ENCODE results near the gene PPP1R13B.

Gene PPP1R13B

GRCh38 chr14:103685276-103686211, 161.8 kb downstream of the PPP1R13B start:
- no peak overlapping the region for H3K27ac ChIP-seq (ENCODE audit: low read depth in 2 of 2, low read length in 2 of 2)
- peaks cover 60 to 67% of the 10 kb centered on the region in 2 donors for H3K36me3 ChIP-seq (ENCODE audit: control insufficient read depth in 2 of 2, insufficient read depth in 2 of 2, low read length in 2 of 2)
- no peak overlapping the region for H3K4me3 ChIP-seq (ENCODE audit: low read length in 2 of 2)
- H3K27me3 ChIP-seq (ENCODE audit: control insufficient read depth in 2 of 2, insufficient read depth in 2 of 2, low read length in 2 of 2): no peaks in the 10 kb centered on the region
- no peak overlapping the region for H3K9ac ChIP-seq (ENCODE audit: low read depth in 1 of 2, low read length in 2 of 2)
- no peaks in the 10 kb centered on the region for H3K9me3 ChIP-seq (ENCODE audit: control insufficient read depth in 2 of 2, low read length in 2 of 2)
- H3K4me1 ChIP-seq (ENCODE audit: control insufficient read depth in 2 of 2, insufficient read depth in 2 of 2, low read length in 2 of 2): no peaks in the 10 kb centered on the region

GRCh38 chr14:103684871-103685270, 162.5 kb downstream of the PPP1R13B start:
- Histone ChIP-seq H3K9me3 (ENCODE audit: control insufficient read depth in 2 of 2, low read length in 2 of 2) (no peaks in the 10 kb centered on the region), H3K9ac (ENCODE audit: low read depth in 1 of 2, low read length in 2 of 2) (no peak overlapping the region), H3K4me3 (ENCODE audit: low read length in 2 of 2) (no peak overlapping the region), H3K27me3 (ENCODE audit: control insufficient read depth in 2 of 2, insufficient read depth in 2 of 2, low read length in 2 of 2) (no peaks in the 10 kb centered on the region), H3K4me1 (ENCODE audit: control insufficient read depth in 2 of 2, insufficient read depth in 2 of 2, low read length in 2 of 2) (no peaks in the 10 kb centered on the region), H3K27ac (ENCODE audit: low read depth in 2 of 2, low read length in 2 of 2) (no peak overlapping the region), H3K36me3 (ENCODE audit: control insufficient read depth in 2 of 2, insufficient read depth in 2 of 2, low read length in 2 of 2) (peaks cover 64 to 67% of the 10 kb centered on the region in 2 donors)

- H3K9ac ChIP-seq (ENCODE audit: low read depth in 1 of 2, low read length in 2 of 2): no peak overlapping the region
- H3K36me3 ChIP-seq (ENCODE audit: control insufficient read depth in 2 of 2, insufficient read depth in 2 of 2, low read length in 2 of 2): peaks cover 68 to 70% of the 10 kb centered on the region in 2 donors
Observed at GRCh38 chr14:103684471-103684870, 162.9 kb downstream of the PPP1R13B start.

More at GRCh38 chr14:103684471-103684870, 162.9 kb downstream of the PPP1R13B start:
- Histone ChIP-seq H3K4me1 (ENCODE audit: control insufficient read depth in 2 of 2, insufficient read depth in 2 of 2, low read length in 2 of 2) (no peaks in the 10 kb centered on the region), H3K27ac (ENCODE audit: low read depth in 2 of 2, low read length in 2 of 2) (no peak overlapping the region), H3K4me3 (ENCODE audit: low read length in 2 of 2) (no peak overlapping the region), H3K27me3 (ENCODE audit: control insufficient read depth in 2 of 2, insufficient read depth in 2 of 2, low read length in 2 of 2) (no peaks in the 10 kb centered on the region), H3K9me3 (ENCODE audit: control insufficient read depth in 2 of 2, low read length in 2 of 2) (no peaks in the 10 kb centered on the region)
